Sciatic nerve (tissue), 2 donors: Measurements from ENCODE around the gene ATXN2L. TPM values are rescaled to one million over a fixed set of nuclear protein-coding genes. Genes with fewer than 3 reads are reported as not detected.

Experiments
- ATAC-seq: fragments of 200-7000 bp; cut with Tn5 transposase; one replicate; pipeline ENCODE4 v1.9.1; 2020; ENCODE audit warnings: mild to moderate bottlenecking, moderate library complexity
- DNase-seq: peaks from one replicate; pipeline ENCODE4 v3.0.0-alpha.2; 2020; ENCODE audit warnings: low spot score
- intact Hi-C: fragments of 100-400 bp; cut with DNase I; formaldehyde crosslinking; loops from one replicate; pipeline ENCODE4 v1.14.2; 2022
- total RNA-seq: library from RNA; stranded (reverse); fragmentation: NEBNext Ultra II Directional; extraction: Animal tissue kit (Norgen Biotek cat#: 25700); gene quantifications from one replicate; pipeline ENCODE4 v1.2.1, GENCODE V29; 2021
- donor health status: DM: no; HTN: no; CAD: no.
- donor health status: DM: no; HTN: no; CAD: no.

Gene ATXN2L
- total RNA-seq, 1 donor from 2014 or later = 116 TPM

- DNase-seq (no peak), ATAC-seq (peak; percentile 18)
- intact Hi-C loops = no loop called here
Observed at GRCh38 chr16:28834873-28835863, 12.4 kb downstream of the ATXN2L start.

GRCh38 chr16:28835864-28836760 lies 13.3 kb downstream of the ATXN2L start:
- DNase-seq = no peak
- peak; percentile 10 for ATAC-seq
- intact Hi-C loops = no loop called here

GRCh38 chr16:28836761-28837064 lies 13.9 kb downstream of the ATXN2L start:
- intact Hi-C loops = no loop called here
- ATAC-seq = no peak

GRCh38 chr16:28837672-28838557 lies 15.1 kb downstream of the ATXN2L start:
- no peak for DNase-seq
- intact Hi-C loops = no loop called here
- no peak for ATAC-seq

More at GRCh38 chr16:28836761-28837064, 13.9 kb downstream of the ATXN2L start:
- no peak for DNase-seq

- ATAC-seq (no peak), DNase-seq (no peak)
- intact Hi-C loops = no loop called here
Observed at GRCh38 chr16:28838558-28838918, 15.7 kb downstream of the ATXN2L start.

- DNase-seq (no peak), ATAC-seq (no peak)
- intact Hi-C loops = no loop called here
Observed at GRCh38 chr16:28839004-28839639, 16.3 kb downstream of the ATXN2L start.

- intact Hi-C loops = loop anchor here (10.0 kb wide), 1 partner anchor 105 kb away; no protein-coding TSS in a partner anchor
- no peak for DNase-seq
- no peak for ATAC-seq
Observed at GRCh38 chr16:28839899-28840298, 17.1 kb downstream of the ATXN2L start.

- DNase-seq (no peak), ATAC-seq (no peak)
- intact Hi-C loops = loop anchor here (10.0 kb wide), 1 partner anchor 102 kb away; no protein-coding TSS in a partner anchor
Observed at GRCh38 chr16:28842696-28843095, 19.9 kb downstream of the ATXN2L start.

- intact Hi-C loops = loop anchor here (10.0 kb wide), 1 partner anchor 101 kb away; no protein-coding TSS in a partner anchor
- DNase-seq = no peak
- ATAC-seq = no peak
Observed at GRCh38 chr16:28843766-28844165, 21.0 kb downstream of the ATXN2L start.

GRCh38 chr16:28844226-28844885 lies 21.6 kb downstream of the ATXN2L start:
- DNase-seq (no peak), ATAC-seq (no peak)
- intact Hi-C loops = loop anchor here (10.0 kb wide), 1 partner anchor 100 kb away; no protein-coding TSS in a partner anchor

GRCh38 chr16:28845293-28845692 lies 22.5 kb downstream of the ATXN2L start:
- ATAC-seq (no peak), DNase-seq (no peak)
- intact Hi-C loops = loop anchor here (10.0 kb wide), 1 partner anchor 100 kb away; no protein-coding TSS in a partner anchor

GRCh38 chr16:28845761-28846079 lies 22.9 kb downstream of the ATXN2L start:
- no peak for ATAC-seq
- DNase-seq = no peak
- intact Hi-C loops = loop anchor here (10.0 kb wide), 1 partner anchor 99 kb away; no protein-coding TSS in a partner anchor

GRCh38 chr16:28846080-28846932 lies 23.5 kb downstream of the ATXN2L start, which contains the start of gene TUFM:
Gene TUFM (minus strand): TSS chr16:28846348. CDS start chr16:28846269, 79 bp downstream.
- DNase-seq (peak; percentile 98), ATAC-seq (peak; percentile 99)
- intact Hi-C loops = loop anchor here (10.0 kb wide), 1 partner anchor 98 kb away; no protein-coding TSS in a partner anchor

- intact Hi-C loops = loop anchor here (10.0 kb wide), 1 partner anchor 98 kb away; no protein-coding TSS in a partner anchor
- ATAC-seq (peak; percentile 37), DNase-seq (no peak)
Observed at GRCh38 chr16:28846933-28847273, 24.1 kb downstream of the ATXN2L start.

GRCh38 chr16:28858421-28858820 lies 35.6 kb downstream of the ATXN2L start:
- DNase-seq (no peak), ATAC-seq (no peak)
- intact Hi-C loops = no loop called here

GRCh38 chr16:28859326-28859725 lies 36.5 kb downstream of the ATXN2L start:
- no peak for DNase-seq
- no peak for ATAC-seq
- intact Hi-C loops = no loop called here
